Lower lobe of right lung (tissue), 2 donors: ENCODE results near the gene ASB13. TPM values are rescaled to one million over a fixed set of nuclear protein-coding genes. Genes with fewer than 3 reads are reported as not detected.

ENCODE experiments used
- ATAC-seq, 2 donors: fragments of 200-7000 bp; cut with Tn5 transposase; one replicate each; pipeline ENCODE4 v1.9.1; 2020 to 2022; ENCODE audit warnings: mild to moderate bottlenecking in 2 of 2, moderate library complexity in 2 of 2
- DNase-seq: peaks from one replicate; pipeline ENCODE4 v3.0.0-alpha.2; 2020
- H3K27ac ChIP-seq: fragments of 200-600 bp; one replicate; pipeline ENCODE4 v1.8.0; 2022
- H3K27me3 ChIP-seq: fragments of 200-600 bp; one replicate; pipeline ENCODE4 v1.8.0; 2022; ENCODE audit warnings: low read depth
- H3K36me3 ChIP-seq: fragments of 200-600 bp; one replicate; pipeline ENCODE4 v1.8.0; 2022; ENCODE audit warnings: mild to moderate bottlenecking
- H3K4me1 ChIP-seq: fragments of 200-600 bp; one replicate; pipeline ENCODE4 v1.8.0; 2022
- H3K4me3 ChIP-seq: fragments of 200-600 bp; one replicate; pipeline ENCODE4 v1.8.0; 2022; ENCODE audit warnings: mild to moderate bottlenecking
- H3K9me3 ChIP-seq: fragments of 200-600 bp; one replicate; pipeline ENCODE4 v1.8.0; 2022
- intact Hi-C: fragments of 100-400 bp; cut with DNase I; formaldehyde crosslinking; loops from one replicate; pipeline ENCODE4 v1.11.0; 2022
- total RNA-seq: library from RNA; stranded (reverse); fragmentation: NEBNext Ultra II Directional; extraction: Animal tissue kit (Norgen Biotek cat#: 25700); gene quantifications from one replicate; pipeline ENCODE4 v1.2.1, GENCODE V29; 2021
- TF ChIP-seq, protein P1 (sequence below): fragments of 200-600 bp; IDR thresholded peaks from one replicate; pipeline ENCODE4 v1.8.0; 2022; ENCODE audit warnings: antibody characterized with exemption, mild to moderate bottlenecking
- donor health status: DM: no; HTN: yes; CAD: no; lungs with severe emphysema.

The ASB13 gene
- total RNA-seq, 1 donor from 2014 or later, result 27.6 TPM

DNA sequence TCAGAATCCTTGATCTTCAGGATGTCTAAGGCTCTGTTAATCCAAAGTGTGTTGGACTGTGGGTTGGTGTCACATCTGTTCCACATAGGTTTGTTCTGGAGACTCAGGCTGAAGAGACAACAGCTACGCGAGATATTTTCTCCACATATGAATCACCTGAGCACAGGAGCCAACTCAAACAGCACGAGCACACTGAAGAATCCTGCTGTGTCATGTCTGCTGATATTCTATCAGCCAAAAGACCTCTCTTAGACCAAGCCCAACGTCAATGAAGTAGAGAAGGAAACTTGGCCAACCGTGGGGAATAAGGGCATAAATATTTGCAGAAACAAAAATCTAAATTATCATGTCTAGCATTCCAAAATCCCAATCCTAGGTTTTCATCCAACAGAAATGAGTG lies 15.5 kb upstream of the ASB13 start:
- intact Hi-C loops, result no loop called here
- H3K27ac ChIP-seq, result no peak overlapping the region
- no peaks in the 10 kb centered on the region for H3K36me3 ChIP-seq
- H3K4me1 ChIP-seq, result peaks cover 18% of the 10 kb centered on the region
- H3K9me3 ChIP-seq, result no peaks in the 10 kb centered on the region
- TF ChIP-seq, protein P1, sequence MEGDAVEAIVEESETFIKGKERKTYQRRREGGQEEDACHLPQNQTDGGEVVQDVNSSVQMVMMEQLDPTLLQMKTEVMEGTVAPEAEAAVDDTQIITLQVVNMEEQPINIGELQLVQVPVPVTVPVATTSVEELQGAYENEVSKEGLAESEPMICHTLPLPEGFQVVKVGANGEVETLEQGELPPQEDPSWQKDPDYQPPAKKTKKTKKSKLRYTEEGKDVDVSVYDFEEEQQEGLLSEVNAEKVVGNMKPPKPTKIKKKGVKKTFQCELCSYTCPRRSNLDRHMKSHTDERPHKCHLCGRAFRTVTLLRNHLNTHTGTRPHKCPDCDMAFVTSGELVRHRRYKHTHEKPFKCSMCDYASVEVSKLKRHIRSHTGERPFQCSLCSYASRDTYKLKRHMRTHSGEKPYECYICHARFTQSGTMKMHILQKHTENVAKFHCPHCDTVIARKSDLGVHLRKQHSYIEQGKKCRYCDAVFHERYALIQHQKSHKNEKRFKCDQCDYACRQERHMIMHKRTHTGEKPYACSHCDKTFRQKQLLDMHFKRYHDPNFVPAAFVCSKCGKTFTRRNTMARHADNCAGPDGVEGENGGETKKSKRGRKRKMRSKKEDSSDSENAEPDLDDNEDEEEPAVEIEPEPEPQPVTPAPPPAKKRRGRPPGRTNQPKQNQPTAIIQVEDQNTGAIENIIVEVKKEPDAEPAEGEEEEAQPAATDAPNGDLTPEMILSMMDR, result no peak
- no peak for ATAC-seq
- H3K4me3 ChIP-seq, result no peak overlapping the region
- H3K27me3 ChIP-seq, result peaks cover 4% of the 10 kb centered on the region
- no peak for DNase-seq

DNA sequence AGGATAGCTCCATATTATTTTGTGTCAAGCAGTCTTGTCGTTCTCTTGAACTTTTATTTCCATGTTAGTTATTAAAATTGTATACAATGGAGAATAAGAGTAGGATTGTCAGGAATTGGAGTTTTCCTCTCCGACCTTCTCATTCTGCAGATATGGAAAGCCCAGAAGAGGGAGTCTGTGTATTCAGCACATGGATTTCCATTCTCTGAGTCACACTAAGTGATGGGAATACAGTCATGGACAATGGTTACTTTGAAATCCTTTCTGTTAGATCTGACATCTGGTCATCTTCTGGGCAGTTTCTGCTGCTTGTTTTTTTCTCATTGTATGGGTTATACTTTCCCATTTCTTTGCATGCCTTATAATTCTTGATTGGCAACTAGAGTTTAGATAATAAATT lies 13.2 kb upstream of the ASB13 start:
- ATAC-seq (no peak), DNase-seq (no peak)
- no peak overlapping the region for H3K27ac ChIP-seq
- H3K4me3 ChIP-seq, result no peak overlapping the region
- intact Hi-C loops, result no loop called here
- no peaks in the 10 kb centered on the region for H3K36me3 ChIP-seq
- H3K9me3 ChIP-seq, result no peaks in the 10 kb centered on the region
- peaks cover 4% of the 10 kb centered on the region for H3K27me3 ChIP-seq
- H3K4me1 ChIP-seq, result peaks cover 5% of the 10 kb centered on the region
- TF ChIP-seq, protein P1, result no peak

DNA sequence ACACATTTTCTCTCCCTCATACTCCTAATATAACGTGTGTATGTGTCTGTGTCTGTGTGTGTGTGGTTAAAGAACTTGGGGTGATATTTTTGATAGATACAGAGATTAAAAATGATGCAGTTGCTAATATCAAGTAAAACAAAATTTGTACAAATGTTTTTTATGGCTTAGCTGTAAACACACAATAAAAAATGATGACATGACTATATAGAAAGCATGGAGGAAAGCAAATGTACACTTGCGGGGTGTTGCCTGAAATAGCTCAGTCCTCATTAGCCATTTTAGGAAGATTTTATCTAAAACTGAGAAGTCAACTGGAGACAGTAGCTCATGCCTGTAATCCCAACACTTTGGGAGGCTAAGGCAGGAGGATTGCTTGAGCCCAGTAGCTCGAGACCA lies 12.6 kb upstream of the ASB13 start:
- H3K36me3 ChIP-seq, result no peaks in the 10 kb centered on the region
- H3K27me3 ChIP-seq, result peaks cover 4% of the 10 kb centered on the region
- no peak overlapping the region for H3K4me3 ChIP-seq
- intact Hi-C loops, result no loop called here
- no peak overlapping the region for H3K27ac ChIP-seq
- TF ChIP-seq, protein P1, result no peak
- H3K9me3 ChIP-seq, result no peaks in the 10 kb centered on the region
- ATAC-seq (no peak), DNase-seq (no peak)
- peaks cover 3% of the 10 kb centered on the region for H3K4me1 ChIP-seq

DNA sequence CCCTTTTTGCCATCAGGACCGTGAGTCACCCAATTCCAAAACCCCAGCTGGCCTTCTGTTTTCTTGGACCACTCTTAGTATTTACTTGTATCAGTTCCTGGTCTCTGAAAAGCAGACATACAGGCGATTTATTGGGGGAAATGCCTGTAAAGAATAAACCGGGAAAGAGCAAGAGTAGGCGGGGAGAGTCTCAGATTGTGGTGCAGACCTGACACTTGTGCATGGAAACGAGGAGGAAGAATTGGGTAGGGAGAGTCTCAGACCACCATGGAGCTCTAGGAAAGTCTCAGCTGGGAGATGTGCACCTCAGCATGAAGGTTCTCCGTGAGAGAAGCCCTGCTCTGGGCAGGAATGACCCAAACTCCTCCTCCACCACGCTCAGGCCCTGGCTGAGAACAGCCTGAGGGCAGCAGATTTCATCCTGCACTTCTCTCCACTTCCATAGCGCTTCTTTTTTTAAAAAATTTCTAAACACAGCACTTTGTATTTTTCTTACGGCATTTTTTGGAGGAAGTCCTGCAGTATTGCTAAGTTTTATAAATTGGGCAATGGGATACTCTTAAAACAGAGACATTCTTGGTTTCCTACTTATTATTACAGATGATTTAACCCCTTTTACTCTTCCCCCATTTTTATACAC lies 12.1 kb upstream of the ASB13 start:
- TF ChIP-seq, protein P1, result no peak
- H3K9me3 ChIP-seq, result no peaks in the 10 kb centered on the region
- H3K27me3 ChIP-seq, result peaks cover 4% of the 10 kb centered on the region
- no peaks in the 10 kb centered on the region for H3K36me3 ChIP-seq
- intact Hi-C loops, result no loop called here
- no peaks in the 10 kb centered on the region for H3K4me1 ChIP-seq
- H3K27ac ChIP-seq, result no peak overlapping the region
- DNase-seq, result no peak
- H3K4me3 ChIP-seq, result no peak overlapping the region
- no peak for ATAC-seq

DNA sequence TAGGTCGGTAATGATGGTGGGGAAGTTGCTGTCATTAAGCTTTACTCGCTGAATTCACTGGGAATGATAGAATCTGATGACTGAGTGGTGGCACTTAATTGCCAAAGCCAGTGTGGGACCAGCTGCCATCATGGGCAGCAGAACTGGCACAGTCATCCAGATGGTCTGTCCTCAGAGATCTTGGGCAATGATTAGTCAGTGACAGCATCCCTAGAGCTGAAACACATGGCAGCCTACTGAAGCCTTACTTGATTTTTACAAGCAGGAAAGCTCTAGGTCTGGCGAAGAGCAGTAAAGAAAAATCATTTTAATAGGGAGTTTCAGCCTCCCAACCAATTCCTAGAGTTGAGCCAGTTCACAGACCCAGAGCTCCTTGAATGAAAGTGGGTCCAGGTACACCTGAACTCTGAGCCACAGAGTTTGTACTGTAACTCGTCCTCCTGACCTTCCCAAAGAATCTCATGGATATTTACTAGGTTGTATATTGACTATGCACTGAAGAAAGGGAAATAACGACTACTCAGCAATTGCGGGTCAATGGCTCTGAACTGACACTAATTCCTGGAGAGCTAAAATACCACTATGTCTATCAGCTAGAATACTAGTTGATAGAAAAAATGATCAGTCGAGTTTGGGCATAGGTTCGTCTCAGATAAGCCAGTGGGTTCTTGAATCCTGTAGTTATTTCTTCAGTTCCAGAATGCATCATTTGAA lies 4.4 kb upstream of the ASB13 start:
- TF ChIP-seq, protein P1, result no peak
- H3K4me3 ChIP-seq, result no peak overlapping the region
- no peak for ATAC-seq

More for the DNA sequence above, 4.4 kb upstream of the ASB13 start:
- Histone ChIP-seq H3K9me3 (no peaks in the 10 kb centered on the region), H3K27me3 (no peaks in the 10 kb centered on the region), H3K4me1 (peaks cover 11% of the 10 kb centered on the region), H3K27ac (no peak overlapping the region), H3K36me3 (no peaks in the 10 kb centered on the region)
- intact Hi-C loops, result no loop called here
- no peak for DNase-seq
